GM18508 (cell line): ENCODE data around the gene NEU4.
"Not testable (repeated sequence)": the region's sequence is repeated elsewhere in the genome, so short reads cannot be mapped to it uniquely, and the experiment has no call there.

Source experiments
- ATAC-seq: cut with Tn5 transposase; IDR thresholded peaks from one replicate; pipeline ENCODE4 v1.9.1; 2021; ENCODE audit warnings: moderate number of reproducible peaks; ENCODE audit not compliant: insufficient read depth, unreplicated experiment

The NEU4 gene, protein sequence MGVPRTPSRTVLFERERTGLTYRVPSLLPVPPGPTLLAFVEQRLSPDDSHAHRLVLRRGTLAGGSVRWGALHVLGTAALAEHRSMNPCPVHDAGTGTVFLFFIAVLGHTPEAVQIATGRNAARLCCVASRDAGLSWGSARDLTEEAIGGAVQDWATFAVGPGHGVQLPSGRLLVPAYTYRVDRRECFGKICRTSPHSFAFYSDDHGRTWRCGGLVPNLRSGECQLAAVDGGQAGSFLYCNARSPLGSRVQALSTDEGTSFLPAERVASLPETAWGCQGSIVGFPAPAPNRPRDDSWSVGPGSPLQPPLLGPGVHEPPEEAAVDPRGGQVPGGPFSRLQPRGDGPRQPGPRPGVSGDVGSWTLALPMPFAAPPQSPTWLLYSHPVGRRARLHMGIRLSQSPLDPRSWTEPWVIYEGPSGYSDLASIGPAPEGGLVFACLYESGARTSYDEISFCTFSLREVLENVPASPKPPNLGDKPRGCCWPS

DNA sequence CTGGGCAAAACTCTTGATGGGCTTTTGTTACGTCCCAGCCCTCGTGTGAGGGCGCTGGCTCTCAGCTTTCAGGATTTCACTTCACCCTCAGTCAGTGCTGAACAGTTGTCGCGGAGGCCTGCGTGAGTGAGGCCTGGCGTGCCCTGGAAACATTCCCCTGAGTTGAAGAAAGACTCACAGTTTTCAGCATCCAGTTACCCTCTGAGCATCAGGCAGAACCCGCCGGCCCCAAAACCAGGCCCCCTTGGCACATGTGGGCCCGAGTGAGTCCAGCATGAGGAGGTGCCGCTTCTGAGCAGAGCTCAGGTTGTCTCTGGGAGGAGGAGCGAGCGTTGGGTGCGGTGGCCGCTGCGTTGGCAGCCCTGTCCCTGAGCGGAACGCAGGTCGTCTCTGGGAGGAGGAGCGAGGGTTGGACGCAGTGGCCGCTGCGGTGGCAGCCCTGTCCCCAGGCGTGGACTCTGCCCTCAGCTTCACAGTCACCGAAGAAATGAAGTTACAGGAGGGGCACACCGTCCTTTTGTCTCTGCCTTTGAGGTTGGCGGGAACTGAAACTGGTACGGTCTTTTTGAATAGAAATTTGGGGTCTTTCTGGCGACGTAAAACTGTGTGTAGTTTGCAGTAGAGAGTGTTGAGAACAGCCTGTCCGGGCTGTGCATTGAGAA lies at the start of gene NEU4:
Gene NEU4 (plus strand): TSS at position 473 of the 662 bp plus-strand sequence. CDS start 5,292 bp downstream, outside the sequence.
- no peak for ATAC-seq

DNA sequence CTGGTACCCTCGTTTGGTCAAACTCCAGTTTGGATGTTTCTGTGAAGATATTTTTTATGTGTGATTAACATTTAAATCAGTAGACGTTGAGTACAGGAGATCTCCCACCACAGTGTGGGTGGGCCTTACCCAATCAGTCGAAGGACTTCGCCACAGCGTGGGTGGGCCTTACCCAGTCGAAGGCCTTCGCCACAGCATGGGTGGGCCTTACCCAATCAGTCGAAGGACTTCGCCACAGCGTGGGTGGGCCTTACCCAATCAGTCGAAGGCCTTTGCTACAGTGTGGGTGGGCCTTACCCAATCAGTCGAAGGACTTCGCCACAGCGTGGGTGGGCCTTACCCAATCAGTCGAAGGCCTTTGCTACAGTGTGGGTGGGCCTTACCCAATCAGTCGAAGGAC lies 49.1 kb upstream of the NEU4 start:
- ATAC-seq, result not testable (repeated sequence)

DNA sequence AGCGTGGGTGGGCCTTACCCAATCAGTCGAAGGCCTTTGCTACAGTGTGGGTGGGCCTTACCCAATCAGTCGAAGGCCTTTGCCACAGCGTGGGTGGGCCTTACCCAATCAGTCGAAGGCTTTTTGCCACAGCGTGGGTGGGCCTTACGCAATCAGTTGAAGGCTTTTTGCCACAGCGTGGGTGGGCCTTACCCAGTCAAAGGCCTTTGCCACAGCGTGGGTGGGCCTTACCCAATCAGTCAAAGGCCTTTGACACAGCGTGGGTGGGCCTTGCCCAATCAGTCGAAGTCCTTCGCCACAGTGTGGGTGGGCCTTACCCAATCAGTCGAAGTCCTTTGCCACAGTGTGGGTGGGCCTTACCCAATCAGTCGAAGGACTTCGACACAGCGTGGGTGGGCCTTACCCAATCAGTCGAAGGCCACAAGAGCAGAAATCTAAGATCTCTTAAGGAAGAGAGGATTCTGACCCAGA lies 48.7 kb upstream of the NEU4 start:
- no peak for ATAC-seq

DNA sequence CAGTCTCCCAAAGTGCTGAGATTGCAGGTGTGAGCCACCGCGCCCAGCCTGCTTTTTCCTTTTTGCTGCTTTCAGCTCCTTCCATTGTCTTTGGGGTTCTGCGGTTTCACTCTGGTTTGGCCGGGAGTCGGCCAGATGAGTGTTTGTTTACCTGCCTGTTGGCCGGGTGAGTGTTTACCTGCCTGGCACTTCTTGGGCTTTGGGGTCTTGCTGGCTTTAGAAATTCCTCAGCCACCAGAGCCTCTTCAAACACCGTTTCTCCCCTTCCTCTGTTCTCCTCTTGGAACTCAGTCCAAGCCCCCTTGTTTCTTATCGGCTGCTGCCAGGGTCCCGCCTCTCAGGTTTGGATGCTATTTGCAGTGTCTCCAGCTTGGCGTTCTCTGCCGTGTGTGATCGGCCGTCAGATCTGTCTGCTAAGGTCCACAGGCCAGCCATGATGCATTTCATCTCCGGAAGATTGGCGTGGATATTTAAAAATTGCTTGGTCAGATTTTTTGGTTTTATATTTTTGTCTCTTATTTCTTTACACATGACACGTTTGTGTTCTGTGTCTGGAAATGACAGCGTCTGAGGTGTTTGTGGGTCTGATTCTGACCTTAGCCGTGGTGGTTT lies 46.6 kb upstream of the NEU4 start:
- no peak for ATAC-seq

DNA sequence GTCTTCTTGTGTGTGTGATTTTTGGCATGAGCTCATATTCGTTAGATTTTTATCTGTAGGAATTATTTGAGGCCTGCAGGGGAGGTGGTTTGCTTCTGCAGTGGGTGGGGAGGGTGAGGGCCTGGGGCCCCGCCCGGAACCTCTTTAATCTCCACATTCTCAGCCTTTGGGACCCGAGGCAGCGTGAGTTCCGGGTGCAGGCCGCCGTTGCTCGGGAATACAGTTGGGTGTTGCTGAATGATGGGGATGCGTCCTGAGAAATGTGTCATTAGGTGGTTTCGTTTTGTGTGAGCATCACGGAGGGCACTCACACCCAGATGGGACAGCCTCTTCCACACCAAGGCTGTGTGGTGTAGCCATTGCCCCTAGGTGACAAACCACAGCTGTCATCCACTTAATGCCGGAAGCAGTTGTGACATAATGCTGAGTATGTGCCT lies 46.0 kb upstream of the NEU4 start:
- no peak for ATAC-seq

DNA sequence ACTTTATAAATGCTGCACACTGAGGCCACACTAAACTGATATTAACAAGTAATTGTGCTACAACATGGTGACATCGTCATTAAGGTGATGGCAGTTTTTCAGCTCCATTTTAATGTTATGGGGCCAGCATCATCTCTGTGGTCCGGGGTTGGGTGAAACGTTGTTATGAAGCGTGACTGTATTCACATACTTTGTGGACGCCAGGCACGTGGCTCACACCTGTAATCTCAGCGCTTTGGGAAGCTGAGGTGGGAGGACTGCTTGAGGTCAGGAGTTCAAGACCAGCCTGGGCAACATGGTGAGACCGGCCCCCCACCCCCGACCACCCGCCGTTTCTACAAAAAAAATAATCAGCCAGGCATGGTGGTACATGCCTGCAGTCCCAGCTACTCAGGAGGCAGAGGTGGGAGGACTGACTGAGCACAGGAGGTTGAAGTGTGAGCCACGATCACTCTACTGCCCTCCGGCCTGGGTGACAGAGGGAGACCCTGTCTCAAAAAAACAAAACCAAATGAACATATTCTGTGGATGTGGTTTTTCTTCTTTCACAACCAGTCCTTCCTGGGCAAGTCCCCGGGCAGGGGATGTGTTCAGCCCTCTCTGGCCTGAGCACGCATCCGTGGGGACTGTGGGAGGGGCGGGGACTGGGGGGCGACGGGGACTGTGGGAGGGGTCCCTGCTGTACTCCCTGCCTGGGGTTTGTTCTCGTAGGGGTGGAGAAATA lies 45.3 kb upstream of the NEU4 start:
- no peak for ATAC-seq

DNA sequence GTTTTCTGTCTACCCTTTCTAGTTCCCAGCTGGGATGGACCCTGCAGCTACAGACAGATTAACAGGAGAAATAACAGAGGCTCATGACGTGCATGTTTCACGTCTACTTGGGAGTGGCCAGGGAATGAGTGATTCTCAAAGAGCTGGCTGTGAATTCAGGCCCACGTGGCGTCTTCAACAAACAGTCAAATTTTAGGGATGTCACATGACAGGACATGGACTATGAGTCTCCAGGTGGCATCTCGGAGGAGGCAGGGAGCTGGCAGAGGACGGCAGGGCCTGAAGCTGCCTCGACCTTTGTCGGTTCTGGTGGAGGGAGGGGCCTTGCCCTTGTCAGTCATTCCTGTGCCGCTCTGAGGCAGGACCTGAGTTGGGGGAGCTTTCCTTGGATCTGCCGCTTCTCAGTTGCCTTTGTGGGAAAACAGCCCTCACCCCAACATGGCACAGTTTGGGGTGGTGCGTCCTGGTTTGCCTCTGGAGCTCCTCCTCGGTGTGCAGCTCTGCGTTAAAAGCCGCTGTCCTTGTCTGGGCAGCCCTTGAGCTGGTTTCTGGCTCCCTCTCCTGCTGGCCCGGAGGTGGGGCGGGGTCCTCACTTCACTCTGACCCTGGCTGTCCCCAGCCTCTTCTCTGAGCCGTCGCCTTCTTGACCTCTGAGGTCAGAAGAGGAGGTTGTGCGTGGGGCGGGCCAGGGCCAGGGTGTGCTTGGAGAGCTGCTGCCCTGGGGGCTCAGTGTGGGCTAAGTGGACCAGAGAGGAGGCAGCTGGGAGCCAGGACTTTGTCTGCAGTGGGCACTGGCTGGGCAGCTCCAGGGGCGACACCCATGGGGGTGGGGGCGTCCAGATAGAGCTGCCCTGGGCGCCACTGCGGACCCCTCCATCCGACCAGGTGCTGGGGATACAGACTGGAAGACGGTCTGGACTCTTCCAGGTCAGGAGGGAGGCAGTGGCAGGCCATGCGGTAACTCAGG lies 44.4 kb upstream of the NEU4 start:
- ATAC-seq, result no peak

DNA sequence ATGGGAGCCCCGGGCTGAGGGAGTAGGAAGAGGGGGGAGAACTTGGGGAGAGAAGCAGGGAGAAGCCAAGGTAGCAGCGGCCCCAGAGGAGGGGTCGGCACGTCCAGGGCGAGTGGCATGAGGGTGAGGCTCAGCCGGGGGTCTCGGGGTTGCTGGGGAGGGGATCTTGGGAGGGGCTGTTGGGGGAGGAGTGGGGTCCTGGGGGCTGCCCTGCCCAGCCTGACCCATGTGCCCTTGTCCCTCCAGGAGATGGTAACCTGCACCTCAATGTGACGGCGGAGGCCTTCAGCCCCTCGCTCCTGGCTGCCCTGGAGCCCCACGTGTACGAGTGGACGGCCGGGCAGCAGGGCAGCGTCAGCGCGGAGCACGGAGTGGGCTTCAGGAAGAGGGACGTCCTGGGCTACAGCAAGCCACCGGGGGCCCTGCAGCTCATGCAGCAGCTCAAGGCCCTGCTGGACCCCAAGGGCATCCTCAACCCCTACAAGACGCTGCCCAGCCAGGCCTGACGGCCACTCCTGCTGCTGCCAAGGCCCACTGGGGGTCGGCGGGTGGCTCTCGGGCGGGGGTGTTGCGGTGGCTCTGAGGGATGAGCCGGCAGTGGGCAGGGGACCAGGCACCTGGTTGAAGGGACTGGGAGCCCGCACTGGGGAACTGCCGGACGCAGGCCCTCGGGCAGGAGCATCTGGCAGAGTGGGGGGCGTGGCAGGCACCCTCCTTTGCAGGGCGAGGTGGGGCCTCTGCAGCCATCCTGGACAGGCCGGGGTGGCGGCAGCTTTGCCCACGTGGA lies 41.3 kb upstream of the NEU4 start:
- ATAC-seq, result no peak

DNA sequence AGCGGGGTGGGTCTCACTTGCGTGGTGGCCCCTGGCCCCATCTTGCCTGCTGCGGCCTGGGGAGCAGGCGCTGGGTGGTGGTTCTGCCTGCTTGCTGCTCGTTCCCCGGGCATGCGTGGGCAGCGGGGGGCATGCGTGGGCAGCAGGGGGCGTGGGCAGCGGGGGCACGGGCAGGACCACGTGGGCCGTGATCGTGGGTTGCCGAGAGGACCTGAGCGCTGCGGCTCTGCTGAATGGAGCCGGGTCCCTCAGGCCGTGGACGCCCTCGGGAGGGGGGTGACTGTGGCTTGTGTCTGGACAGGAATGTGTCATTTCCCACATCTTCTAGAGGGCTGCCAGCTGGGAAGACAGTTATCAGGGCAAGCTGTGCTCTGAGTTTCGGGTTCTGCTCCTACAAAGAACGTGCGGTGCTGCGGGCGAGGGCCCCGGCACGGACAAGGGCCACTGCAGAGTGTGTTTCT lies 40.7 kb upstream of the NEU4 start:
- no peak for ATAC-seq

DNA sequence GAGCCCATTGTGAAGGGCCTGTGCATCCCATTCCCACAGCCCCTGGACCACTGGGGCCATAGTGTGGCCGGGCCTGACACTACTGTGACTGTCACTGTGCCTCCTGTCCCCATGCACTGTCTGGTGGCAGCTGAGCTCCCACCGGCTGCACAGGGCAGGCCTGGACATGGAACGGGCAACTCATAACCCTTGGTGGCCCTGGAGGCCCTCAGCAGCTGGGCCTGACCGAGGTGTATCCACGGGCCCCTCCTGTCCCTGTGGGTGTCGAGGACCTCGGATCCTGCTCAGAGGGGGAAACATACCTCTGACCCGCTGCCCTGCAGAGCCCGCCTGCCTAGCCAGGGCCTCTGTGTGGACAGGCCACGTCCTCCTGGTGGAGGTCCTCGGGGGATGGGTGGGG lies 40.1 kb upstream of the NEU4 start:
- no peak for ATAC-seq

DNA sequence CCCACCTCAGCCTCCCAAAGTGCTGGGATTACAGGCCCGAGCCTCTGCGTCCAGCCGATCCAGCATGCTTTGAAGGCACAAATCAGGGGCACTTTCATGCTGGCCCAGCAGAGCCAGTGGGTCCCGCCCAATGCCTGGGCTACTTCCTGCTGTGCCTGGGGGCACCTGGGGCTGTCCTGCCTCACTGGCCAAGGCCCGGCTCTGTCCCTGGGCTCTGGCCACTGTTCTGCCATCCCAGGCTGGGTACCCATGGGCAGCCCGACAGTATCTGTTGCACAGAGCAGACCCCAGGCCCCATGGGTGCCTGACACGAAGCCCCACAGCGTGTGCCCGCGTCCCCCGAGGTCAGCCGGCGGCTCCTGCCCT lies 39.2 kb upstream of the NEU4 start:
- no peak for ATAC-seq

DNA sequence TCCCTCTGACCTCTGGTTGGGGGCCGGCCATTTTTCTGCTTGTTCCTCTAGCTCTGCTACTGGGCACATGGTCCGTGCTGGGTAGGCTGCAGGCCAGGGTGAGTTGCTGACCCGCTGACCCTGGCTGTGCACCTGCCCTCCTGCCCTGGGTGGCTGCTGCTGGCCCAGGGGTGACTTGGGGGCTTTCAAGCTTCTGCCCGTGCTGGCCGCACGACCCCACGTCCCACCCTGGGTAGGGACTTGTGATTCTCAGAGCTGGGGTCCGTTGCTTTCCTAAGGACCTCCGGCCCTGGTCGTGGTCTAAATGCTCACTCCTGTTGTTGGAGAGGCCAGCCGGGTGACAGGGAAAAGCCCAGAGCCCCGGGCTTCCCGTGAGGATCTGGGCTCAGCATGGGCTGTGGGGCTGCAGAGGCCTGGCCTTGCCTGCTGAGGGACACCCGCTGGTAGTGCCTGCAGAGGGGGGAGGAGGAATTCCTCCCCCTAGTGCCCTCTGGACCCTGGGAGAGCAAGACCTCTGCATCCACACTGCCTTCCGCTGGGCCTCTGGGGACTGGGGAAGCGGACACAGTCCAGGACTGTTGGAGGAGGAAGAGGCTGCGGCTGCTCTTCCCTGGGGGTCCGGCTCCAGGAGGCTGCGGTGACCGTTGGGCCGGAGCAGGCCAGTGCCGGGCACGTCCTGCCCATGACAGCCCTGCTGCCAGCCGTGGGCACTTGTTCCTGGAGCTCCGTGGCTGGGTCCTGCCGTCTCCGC lies 38.6 kb upstream of the NEU4 start:
- ATAC-seq, result no peak

DNA sequence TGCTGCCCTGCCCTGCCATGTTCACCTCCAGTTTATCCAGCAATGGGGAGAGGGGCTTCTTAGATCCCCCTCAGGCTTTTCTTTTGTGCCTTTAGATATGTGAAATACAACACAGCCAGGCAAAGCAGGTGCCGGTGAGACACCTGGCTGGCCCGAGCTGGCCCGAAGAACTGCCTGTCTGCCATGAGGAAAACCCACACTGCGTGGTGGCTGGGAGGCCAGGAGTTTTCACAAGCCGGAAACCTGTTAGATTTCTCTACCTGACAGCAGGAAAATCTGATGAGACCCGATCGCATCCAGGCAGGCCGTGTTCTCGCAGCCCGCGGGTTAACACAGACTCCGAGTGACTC lies 38.1 kb upstream of the NEU4 start:
- no peak for ATAC-seq

DNA sequence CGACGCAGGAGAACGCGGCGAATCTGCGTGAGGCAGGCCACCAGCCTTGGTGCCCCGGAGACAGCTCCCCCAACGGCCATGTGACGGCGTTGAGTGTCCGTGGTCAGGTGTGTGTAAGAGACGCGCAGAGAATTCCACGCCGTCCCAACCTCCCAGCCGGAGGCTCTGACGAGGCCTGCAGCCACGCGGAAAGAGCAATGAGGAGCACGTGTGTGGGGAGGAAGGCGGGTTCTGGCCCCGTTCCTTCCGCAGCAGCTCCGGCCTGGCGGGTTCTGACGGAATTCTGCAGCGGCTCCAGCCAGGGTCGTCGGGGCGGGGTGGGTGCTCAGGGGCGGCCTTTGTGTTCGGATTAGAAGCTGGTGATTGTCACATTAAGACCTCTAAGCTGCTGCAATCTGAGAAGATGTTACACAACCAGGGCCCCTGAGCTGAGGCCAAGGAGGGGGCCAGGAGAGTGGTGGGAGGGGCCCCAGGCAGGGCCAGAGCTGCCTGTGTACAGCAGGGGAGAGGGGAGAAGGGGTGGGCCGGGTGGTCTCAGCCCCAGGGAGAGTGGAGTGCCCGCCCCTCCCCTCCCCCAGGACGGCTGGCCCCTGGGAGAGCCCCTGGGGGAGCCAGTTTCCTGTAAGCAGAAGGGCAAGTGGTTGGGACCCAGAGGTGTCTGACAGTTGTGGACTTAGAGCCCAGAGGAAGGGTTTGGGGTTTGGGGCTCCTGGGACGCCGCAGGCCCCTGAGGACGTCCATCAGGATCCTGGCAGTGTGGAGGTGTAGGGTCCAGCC lies 37.5 kb upstream of the NEU4 start:
- ATAC-seq, result no peak

DNA sequence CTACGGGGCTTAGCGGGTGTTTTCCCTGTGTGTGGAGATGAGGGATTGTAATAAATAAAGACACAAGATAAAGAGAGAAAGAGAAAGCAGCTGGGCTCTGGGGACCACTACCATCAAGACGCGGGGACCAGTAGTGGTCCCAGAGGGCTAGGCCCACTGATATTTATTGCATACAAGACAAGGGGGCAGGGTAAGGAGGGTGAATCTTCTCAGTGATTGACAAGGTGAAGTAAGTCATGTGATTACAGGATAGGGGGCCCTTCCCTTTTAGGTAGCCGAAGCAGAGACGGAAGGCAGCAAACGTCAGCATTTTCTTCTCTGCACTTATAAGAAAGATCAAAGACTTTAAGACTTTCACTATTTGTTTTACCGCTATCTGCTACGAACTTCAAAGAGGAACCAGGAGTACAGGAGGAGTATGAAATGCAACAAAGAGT lies 36.9 kb upstream of the NEU4 start:
- ATAC-seq, result no peak

DNA sequence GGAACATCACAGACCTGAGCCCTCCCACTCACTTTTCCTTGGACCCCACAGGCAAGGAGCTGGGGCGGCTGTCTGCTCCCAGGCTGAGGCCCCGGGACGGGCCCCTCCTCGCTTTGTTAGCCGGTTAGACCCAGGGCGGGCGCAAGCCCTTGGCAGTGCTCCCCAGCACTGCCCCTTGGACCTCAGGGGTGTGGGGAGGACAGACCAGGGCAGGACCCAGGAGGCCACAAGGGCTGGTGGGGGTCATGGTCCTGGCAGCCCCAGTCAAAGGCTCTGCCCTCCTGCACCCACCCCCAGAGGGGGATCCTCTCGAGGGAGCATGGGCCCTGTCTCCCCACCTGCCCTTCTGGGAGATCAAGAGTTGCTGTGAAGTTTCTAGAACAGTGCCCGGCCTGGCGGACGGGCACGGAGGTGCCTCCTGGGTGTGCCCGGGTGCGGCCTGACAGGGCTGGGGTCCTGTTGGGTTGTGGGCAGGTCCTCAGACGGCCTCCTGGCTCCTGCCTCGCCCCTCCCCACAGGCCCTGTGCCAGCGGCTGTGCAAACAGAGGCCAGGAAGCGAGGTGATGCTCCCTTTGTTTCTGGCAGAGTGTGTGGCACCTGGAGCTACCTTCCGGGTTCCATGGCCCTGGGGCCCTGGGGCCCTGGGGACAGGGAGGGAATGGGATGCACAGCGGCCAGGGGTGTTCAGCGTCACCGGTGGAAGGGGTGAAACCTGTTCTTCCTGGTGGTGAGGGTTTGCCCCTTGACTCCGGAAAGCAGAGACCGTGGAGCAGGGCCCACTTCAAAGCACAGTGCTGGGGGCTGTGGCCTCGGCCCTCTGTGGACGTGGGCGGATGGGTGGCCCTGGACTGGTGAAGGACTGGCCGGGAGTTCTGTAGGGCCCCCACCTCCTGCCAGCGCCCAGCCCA lies 35.2 kb upstream of the NEU4 start:
- ATAC-seq, result no peak
